K562 (cell line): ENCODE data around the gene ADM2. TPM values are rescaled to one million over a fixed set of nuclear protein-coding genes. Genes with fewer than 3 reads are reported as not detected.

ENCODE experiments used
- ATAC-seq: fragments of 200-7000 bp; cut with Tn5 transposase; 3 replicates; pipeline ENCODE4 v1.9.1; 2020; ENCODE audit warnings: moderate library complexity
- BruUV-seq: library from RNA; stranded (reverse); fragments of 400-500 nt; replicated peaks from 2 replicates; lab custom pipeline; 2021; lab: Mats Ljungman, UMichigan
- CTCF ChIA-PET: fragments of 300-600 bp; formaldehyde crosslinking; extraction: SDS; loops from one replicate; lab custom pipeline; 2021; ENCODE audit warnings: low intra/inter-chr PET ratio; lab: Yijun Ruan, JAX
- POLR2A ChIA-PET: fragments of 300-600, 350-650 bp; sonication (Branson Sonifier 250); formaldehyde crosslinking; extraction: SDS; loops from one replicate; lab custom pipeline; 2021; ENCODE audit warnings: antibody characterized with exemption, inconsistent platforms; lab: Yijun Ruan, JAX
- DNase-seq, 4 experiments: peaks; one replicate each; pipeline versions ENCODE4 v3.0.0 to v3.0.0-alpha.2; 2011 to 2018; ENCODE audit warnings: low spot score in 3 of 4, mixed read lengths in 3 of 4; ENCODE audit errors: extremely low read depth in 1 of 4
- FAIRE-seq: peaks from 2 replicates; lab custom pipeline; 2011; peaks lifted over from hg19 to GRCh38; lab: Jason Lieb, UNC
- H2AFZ ChIP-seq: 2 replicates; pipeline ENCODE4 v1.6.0; 2011; ENCODE audit warnings: low read depth, low read length, control low read depth, inconsistent platforms
- H3K27ac ChIP-seq: fragments of 200-600 bp; 3 replicates; pipeline ENCODE4 v1.8.0; 2011; ENCODE audit warnings: low read depth, mild to moderate bottlenecking, control low read depth, inconsistent platforms, low read length, moderate library complexity, mixed read lengths; ENCODE audit errors: extremely low read depth
- H3K27me3 ChIP-seq, 2 experiments: fragments of 300-600 bp in 1 of 2; 2 replicates in 1 of 2; 3 replicates in 1 of 2; pipeline versions ENCODE4 v1.6.0 to v1.8.0; 2011; ENCODE audit warnings: inconsistent platforms in 2 of 2, low read length in 2 of 2, mild to moderate bottlenecking in 1 of 2, mixed read lengths in 1 of 2, moderate library complexity in 1 of 2; ENCODE audit not compliant: control insufficient read depth in 2 of 2, insufficient read depth in 2 of 2
- H3K36me3 ChIP-seq: fragments of 300-600 bp; 3 replicates; pipeline ENCODE4 v1.8.0; 2011; ENCODE audit warnings: mild to moderate bottlenecking, low read length, inconsistent platforms; ENCODE audit not compliant: control insufficient read depth, insufficient read depth
- H3K4me1 ChIP-seq, 2 experiments: fragments of 200-600 bp in 1 of 2; replicated peaks in 1 of 2; 2 replicates in 1 of 2; 3 replicates in 1 of 2; pipeline versions ENCODE4 v1.5.1 to v1.8.0; 2011; ENCODE audit warnings: inconsistent platforms in 2 of 2, low read length in 2 of 2, mild to moderate bottlenecking in 1 of 2, mixed read lengths in 1 of 2, moderate library complexity in 1 of 2; ENCODE audit not compliant: control insufficient read depth in 2 of 2, insufficient read depth in 2 of 2
- H3K4me2 ChIP-seq: 2 replicates; pipeline ENCODE4 v1.6.1; 2011; ENCODE audit warnings: low read length, control low read depth, inconsistent platforms, mixed read lengths; ENCODE audit not compliant: insufficient read depth
- H3K4me3 ChIP-seq: fragments of 200-600 bp; sonication (generic), shearing (Covaris generic); 2 replicates; pipeline ENCODE4 v1.5.1; 2016; ENCODE audit warnings: control low read depth, inconsistent platforms
- H3K79me2 ChIP-seq: fragments of 200-600 bp; 3 replicates; pipeline ENCODE4 v1.8.0; 2011; ENCODE audit warnings: low read length, inconsistent platforms; ENCODE audit not compliant: control insufficient read depth, insufficient read depth
- H3K9ac ChIP-seq, 2 experiments: 2 replicates each; pipeline versions ENCODE4 v1.6.0 to v1.6.1; 2011; ENCODE audit warnings: low read depth in 2 of 2, low read length in 2 of 2, control low read depth in 1 of 2, inconsistent platforms in 1 of 2, mild to moderate bottlenecking in 1 of 2, mixed read lengths in 1 of 2; ENCODE audit not compliant: insufficient read depth in 1 of 2
- H3K9me1 ChIP-seq: one replicate; pipeline ENCODE4 v1.6.0; 2011; ENCODE audit warnings: inconsistent platforms, mild to moderate bottlenecking, low read length, moderate library complexity; ENCODE audit not compliant: control insufficient read depth, insufficient read depth
- H3K9me3 ChIP-seq: replicated peaks from 2 replicates; pipeline ENCODE4 v1.5.1; 2011; ENCODE audit warnings: low read depth, low read length, inconsistent platforms; ENCODE audit not compliant: control insufficient read depth, insufficient read depth
- H4K20me1 ChIP-seq: replicated peaks from 2 replicates; pipeline ENCODE4 v1.6.1; 2011; ENCODE audit warnings: low read length, inconsistent platforms, mixed read lengths; ENCODE audit not compliant: control insufficient read depth, insufficient read depth
- CREB3 ChIP-seq: fragments of 450-650 bp; conservative IDR thresholded peaks from 2 replicates; pipeline ENCODE4 v1.6.1; 2016; ENCODE audit warnings: missing genetic modification characterization, low read depth, mild to moderate bottlenecking, missing compliant biosample characterization, moderate library complexity
- E2F3 ChIP-seq: fragments of 250-450 bp; sonication (Bioruptor Pico); IDR thresholded peaks from 2 replicates; pipeline ENCODE4 v1.4.0; 2020; ENCODE audit warnings: mild to moderate bottlenecking
- EHMT2 ChIP-seq: fragments of 450-650 bp; IDR thresholded peaks from 2 replicates; pipeline ENCODE4 v1.6.1; 2018; ENCODE audit warnings: antibody characterized with exemption
- HNRNPL ChIP-seq: fragments of 200-400 bp; formaldehyde crosslinking; IDR thresholded peaks from 2 replicates; pipeline ENCODE4 v1.6.1; 2017; ENCODE audit warnings: low read depth, mild to moderate bottlenecking, low read length
- KAT7 ChIP-seq: sonication (generic); formaldehyde crosslinking; IDR thresholded peaks from 2 replicates; pipeline ENCODE4 v1.8.0; 2022; ENCODE audit warnings: missing genetic modification reagents, mild to moderate bottlenecking, borderline replicate concordance
- MED1 ChIP-seq: sonication (generic); formaldehyde crosslinking; IDR thresholded peaks from 2 replicates; pipeline ENCODE4 v1.8.1; 2023; ENCODE audit warnings: missing genetic modification reagents, borderline replicate concordance
- PML ChIP-seq: IDR thresholded peaks from 2 replicates; pipeline ENCODE4 v1.6.1; 2012; ENCODE audit warnings: low read length, inconsistent platforms
- RBM25 ChIP-seq: fragments of 200-400 bp; formaldehyde crosslinking; IDR thresholded peaks from 2 replicates; pipeline ENCODE4 v1.6.1; 2018; ENCODE audit warnings: low read length, low read depth, moderate library complexity; ENCODE audit not compliant: severe bottlenecking
- THRAP3 ChIP-seq: fragments of 450-650 bp; IDR thresholded peaks from 2 replicates; pipeline ENCODE4 v1.6.1; 2016; ENCODE audit warnings: mild to moderate bottlenecking, inconsistent platforms, borderline replicate concordance
- TRIM28 ChIP-seq: fragments of 450-650 bp; IDR thresholded peaks from 2 replicates; pipeline ENCODE4 v1.6.1; 2017
- ZBTB7A ChIP-seq: IDR thresholded peaks from 2 replicates; pipeline ENCODE4 v1.6.1; 2011; ENCODE audit warnings: low read depth, mild to moderate bottlenecking, low read length, moderate library complexity, borderline replicate concordance; ENCODE audit not compliant: control insufficient read depth
- ZNF24 ChIP-seq: fragments of 450-650 bp; IDR thresholded peaks from 2 replicates; pipeline ENCODE4 v1.6.1; 2016
- ZNF639 ChIP-seq, 2 experiments: fragments of 200-800 bp in 1 of 2; sonication (Bioruptor generic) in 1 of 2; sonication (generic) in 1 of 2; formaldehyde crosslinking in 1 of 2; IDR thresholded peaks in 1 of 2; conservative IDR thresholded peaks in 1 of 2; 2 replicates each; pipeline versions ENCODE4 v1.5.0 to v1.6.1; 2016 to 2020; ENCODE audit warnings: missing compliant biosample characterization in 1 of 2, missing genetic modification characterization in 1 of 2, missing genetic modification reagents in 1 of 2
- ZNF655 ChIP-seq: fragments of 250-450 bp; sonication (Bioruptor Pico); IDR thresholded peaks from 2 replicates; pipeline ENCODE4 v1.5.0; 2021
- WGBS: fragments of 100-300 bp; shearing (Covaris generic); methylation state at CpG from one replicate; pipeline ENCODE4 v1.1.6; 2016; ENCODE audit warnings: low coverage, mixed read lengths; ENCODE audit not compliant: insufficient coverage; ENCODE audit errors: missing lambda C conversion rate; 5-methylcytosine and 5-hydroxymethylcytosine counted together
- in situ Hi-C: fragments of 300-500 bp; cut with MboI; formaldehyde crosslinking; loops from 4 replicates; pipeline ENCODE4 v1.15.0; 2018; ENCODE audit warnings: inconsistent platforms, mixed read lengths
- intact Hi-C: fragments of 100-400 bp; cut with micrococcal nuclease; formaldehyde crosslinking; loops from 2 replicates; pipeline ENCODE4 v1.14.2; 2022
- polyA plus RNA-seq, 8 experiments: library from polyadenylated mRNA; depleted of rRNA in 4 of 8; stranded (reverse) in 5 of 8; unstranded in 3 of 8; fragments of >200 nt; fragmentation: Nextera tagmentation in 2 of 8; fragmentation: Illumina TruSeq in 1 of 8; extraction: Ambion mirVana in 2 of 8; extraction: Trizol in 1 of 8; gene quantifications; 2 replicates each; pipeline versions ENCODE4 v1.2.1 to v1.2.3, GENCODE V29; 2011 to 2014; ENCODE audit warnings: inconsistent platforms in 1 of 8, missing spikeins in 1 of 8
- total RNA-seq, 7 experiments: library from RNA; depleted of rRNA in 6 of 7; stranded (reverse); fragments of >200 nt in 6 of 7; fragmentation: Illumina TruSeq in 2 of 7; extraction: Trizol in 2 of 7; gene quantifications; 2 replicates each; pipeline versions ENCODE4 v1.2.1 to v1.2.3, GENCODE V29; 2011 to 2021; ENCODE audit warnings: low replicate concordance in 1 of 7
- TF ChIP-seq, protein P1 (sequence below): IDR thresholded peaks from 2 replicates; pipeline ENCODE4 v1.6.1; 2011; ENCODE audit warnings: borderline replicate concordance, low read depth, mild to moderate bottlenecking, moderate library complexity, low read length; ENCODE audit not compliant: insufficient read depth, poor library complexity, severe bottlenecking
- TF ChIP-seq, protein P2 (sequence below): fragments of 250-450 bp; sonication (Bioruptor Pico); IDR thresholded peaks from 2 replicates; pipeline ENCODE4 v1.4.0; 2020; ENCODE audit warnings: mild to moderate bottlenecking

ADM2 gene
- total and polyA plus RNA-seq, 9 of the 15 experiments (the other 6 are each of a cell fraction or from before 2014, with no cell fraction given) = 0.11 to 5.1 (median 0.38) TPM

DNA sequence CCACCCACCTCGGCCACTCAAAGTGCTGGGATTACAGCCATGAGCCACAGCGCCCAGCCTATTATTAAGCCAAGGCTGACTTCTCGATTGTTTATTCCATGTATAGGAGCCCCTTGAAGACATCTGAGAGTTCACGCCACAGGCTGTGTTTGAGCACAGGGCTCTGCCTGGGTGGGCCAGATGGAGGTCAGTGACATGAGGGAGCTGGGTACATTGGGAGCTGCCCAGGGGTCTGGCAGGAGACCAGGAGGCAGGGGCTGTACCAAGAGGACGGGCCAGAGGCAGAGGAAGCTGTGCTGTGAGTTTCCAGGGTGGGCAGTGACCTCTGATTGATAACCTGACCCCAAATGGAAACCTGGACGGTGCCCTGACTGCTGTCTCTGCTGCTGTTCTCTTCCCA lies 20.8 kb downstream of the ADM2 start:
- Histone ChIP-seq H3K9me1 (no peaks in the 10 kb centered on the region), H3K4me3 (no peak overlapping the region), H3K36me3 (peaks cover 22% of the 10 kb centered on the region; the same call in 1 of the 3 replicates), H3K4me1 (peaks cover 3 to 43% of the 10 kb centered on the region in 2 experiments; a peak in 3 of 5 replicates), H3K9me3 (0 out of 2 replicates have a peak, but pooled peaks cover 1% of the 10 kb centered on the region), H4K20me1 (no peaks in the 10 kb centered on the region), H3K79me2 (peaks cover 8% of the 10 kb centered on the region), H3K27me3 (no peaks in the 10 kb centered on the region), H3K27ac (no peak overlapping the region), H3K4me2 (no peak overlapping the region), H2AFZ (no peak overlapping the region), H3K9ac (no peak overlapping the region; a peak in 1 of 4 replicates)
- no TSS peak for BruUV-seq
- FAIRE-seq (no peak), DNase-seq (no peak), ATAC-seq (no peak)
- TF ChIP-seq, protein P1, sequence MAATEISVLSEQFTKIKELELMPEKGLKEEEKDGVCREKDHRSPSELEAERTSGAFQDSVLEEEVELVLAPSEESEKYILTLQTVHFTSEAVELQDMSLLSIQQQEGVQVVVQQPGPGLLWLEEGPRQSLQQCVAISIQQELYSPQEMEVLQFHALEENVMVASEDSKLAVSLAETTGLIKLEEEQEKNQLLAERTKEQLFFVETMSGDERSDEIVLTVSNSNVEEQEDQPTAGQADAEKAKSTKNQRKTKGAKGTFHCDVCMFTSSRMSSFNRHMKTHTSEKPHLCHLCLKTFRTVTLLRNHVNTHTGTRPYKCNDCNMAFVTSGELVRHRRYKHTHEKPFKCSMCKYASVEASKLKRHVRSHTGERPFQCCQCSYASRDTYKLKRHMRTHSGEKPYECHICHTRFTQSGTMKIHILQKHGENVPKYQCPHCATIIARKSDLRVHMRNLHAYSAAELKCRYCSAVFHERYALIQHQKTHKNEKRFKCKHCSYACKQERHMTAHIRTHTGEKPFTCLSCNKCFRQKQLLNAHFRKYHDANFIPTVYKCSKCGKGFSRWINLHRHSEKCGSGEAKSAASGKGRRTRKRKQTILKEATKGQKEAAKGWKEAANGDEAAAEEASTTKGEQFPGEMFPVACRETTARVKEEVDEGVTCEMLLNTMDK = no peak
- TF ChIP-seq KAT7 (CRISPR knock-in tag) (no peak), RBM25 (no peak), EHMT2 (no peak), ZBTB7A (no peak), ZNF655 (CRISPR knock-in tag) (no peak), HNRNPL (no peak), CREB3 (tag) (no peak), ZNF24 (no peak), TRIM28 (no peak), E2F3 (CRISPR knock-in tag) (no peak), MED1 (CRISPR knock-in tag) (no peak), THRAP3 (no peak), ZNF639 (CRISPR knock-in tag; conservative IDR thresholded peaks at IDR 0.05 in 1 of 2, IDR thresholded peaks at IDR 0.05 in 1 of 2) (no peak), PML (no peak)
- TF ChIP-seq, protein P2, sequence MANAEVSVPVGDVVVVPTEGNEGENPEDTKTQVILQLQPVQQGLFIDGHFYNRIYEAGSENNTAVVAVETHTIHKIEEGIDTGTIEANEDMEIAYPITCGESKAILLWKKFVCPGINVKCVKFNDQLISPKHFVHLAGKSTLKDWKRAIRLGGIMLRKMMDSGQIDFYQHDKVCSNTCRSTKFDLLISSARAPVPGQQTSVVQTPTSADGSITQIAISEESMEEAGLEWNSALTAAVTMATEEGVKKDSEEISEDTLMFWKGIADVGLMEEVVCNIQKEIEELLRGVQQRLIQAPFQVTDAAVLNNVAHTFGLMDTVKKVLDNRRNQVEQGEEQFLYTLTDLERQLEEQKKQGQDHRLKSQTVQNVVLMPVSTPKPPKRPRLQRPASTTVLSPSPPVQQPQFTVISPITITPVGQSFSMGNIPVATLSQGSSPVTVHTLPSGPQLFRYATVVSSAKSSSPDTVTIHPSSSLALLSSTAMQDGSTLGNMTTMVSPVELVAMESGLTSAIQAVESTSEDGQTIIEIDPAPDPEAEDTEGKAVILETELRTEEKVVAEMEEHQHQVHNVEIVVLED = no peak
- ChIA-PET CTCF (no interaction called here), POLR2A (no interaction called here)
- in situ Hi-C loops (no loop called here), intact Hi-C loops (no loop called here)
- 84% methylated on average over 5 of the region's 6 CpGs for WGBS
